DOHH2 (cell line): ENCODE measurements around the gene RRAGA.

ENCODE experiments used
- H3F3A ChIP-seq: fragments of 200-600 bp; sonication (generic), shearing (Covaris generic); 2 replicates; pipeline ENCODE4 v1.6.0; 2016; ENCODE audit warnings: antibody characterized with exemption, mild to moderate bottlenecking; ENCODE audit not compliant: control insufficient read depth, insufficient read depth
- H3K27ac ChIP-seq: fragments of 200-600 bp; sonication (generic); 2 replicates; pipeline ENCODE4 v1.5.1; 2014; ENCODE audit warnings: low read depth, mild to moderate bottlenecking, low read length, moderate library complexity
- H3K27me3 ChIP-seq: fragments of 200-600 bp; sonication (generic); 2 replicates; pipeline ENCODE4 v1.6.1; 2014; ENCODE audit warnings: mild to moderate bottlenecking, low read length, mixed read lengths; ENCODE audit not compliant: control insufficient read depth
- H3K36me3 ChIP-seq: fragments of 200-600 bp; sonication (generic); 2 replicates; pipeline ENCODE4 v1.6.1; 2014; ENCODE audit warnings: mild to moderate bottlenecking, low read length, moderate library complexity, mixed read lengths; ENCODE audit not compliant: control insufficient read depth
- H3K4me1 ChIP-seq: fragments of 200-600 bp; sonication (generic); 2 replicates; pipeline ENCODE4 v1.6.1; 2014; ENCODE audit warnings: mild to moderate bottlenecking, low read length, mixed read lengths; ENCODE audit not compliant: control insufficient read depth
- H3K4me2 ChIP-seq: fragments of 200-600 bp; sonication (generic); 2 replicates; pipeline ENCODE4 v1.6.0; 2014; ENCODE audit warnings: mild to moderate bottlenecking, low read length, moderate library complexity
- H3K4me3 ChIP-seq: fragments of 200-600 bp; sonication (generic); 2 replicates; pipeline ENCODE4 v1.5.1; 2014; ENCODE audit warnings: mild to moderate bottlenecking, low read length, mixed read lengths
- H3K79me2 ChIP-seq: fragments of 200-600 bp; sonication (generic); 2 replicates; pipeline ENCODE4 v1.6.1; 2014; ENCODE audit warnings: mild to moderate bottlenecking, low read length, mixed read lengths; ENCODE audit not compliant: control insufficient read depth
- H3K9me2 ChIP-seq: fragments of 200-600 bp; sonication (generic); replicated peaks from 2 replicates; pipeline ENCODE4 v1.6.1; 2014; ENCODE audit warnings: mild to moderate bottlenecking, low read length, mixed read lengths; ENCODE audit not compliant: control insufficient read depth
- H3K9me3 ChIP-seq: fragments of 200-600 bp; sonication (generic); 2 replicates; pipeline ENCODE4 v1.6.1; 2014; ENCODE audit warnings: antibody characterized with exemption, low read length, mixed read lengths; ENCODE audit not compliant: control insufficient read depth, insufficient read depth
- H4K20me1 ChIP-seq: fragments of 200-600 bp; sonication (generic); 2 replicates; pipeline ENCODE4 v1.6.0; 2014; ENCODE audit warnings: low read depth, mild to moderate bottlenecking, antibody characterized with exemption, low read length, moderate library complexity; ENCODE audit not compliant: control insufficient read depth, insufficient read depth
- CTCF ChIP-seq: fragments of 200-600 bp; sonication (generic); IDR thresholded peaks from one replicate; pipeline ENCODE4 v1.5.1; 2014; ENCODE audit warnings: antibody characterized with exemption, mild to moderate bottlenecking, low read depth, low read length; ENCODE audit not compliant: poor library complexity, severe bottlenecking
- EZH2phosphoT487 ChIP-seq: fragments of 200-600 bp; sonication (generic); IDR thresholded peaks from 2 replicates; pipeline ENCODE4 v1.6.1; 2017; ENCODE audit warnings: borderline replicate concordance, mild to moderate bottlenecking, antibody characterized with exemption, low read length, moderate library complexity, mixed read lengths

Gene RRAGA, protein sequence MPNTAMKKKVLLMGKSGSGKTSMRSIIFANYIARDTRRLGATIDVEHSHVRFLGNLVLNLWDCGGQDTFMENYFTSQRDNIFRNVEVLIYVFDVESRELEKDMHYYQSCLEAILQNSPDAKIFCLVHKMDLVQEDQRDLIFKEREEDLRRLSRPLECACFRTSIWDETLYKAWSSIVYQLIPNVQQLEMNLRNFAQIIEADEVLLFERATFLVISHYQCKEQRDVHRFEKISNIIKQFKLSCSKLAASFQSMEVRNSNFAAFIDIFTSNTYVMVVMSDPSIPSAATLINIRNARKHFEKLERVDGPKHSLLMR

GRCh38 chr9:19048966-19049916, at the start of gene RRAGA:
Gene RRAGA (plus strand): TSS chr9:19049427. CDS start chr9:19049660, 233 bp downstream.
- Histone ChIP-seq H3K36me3 (peaks cover 24% of the 10 kb centered on the region), H3K27ac (peak within 1 kb of the TSS; percentile 85), H3K9me2 (no peaks in the 10 kb centered on the region), H3K4me1 (peaks cover 35% of the 10 kb centered on the region), H4K20me1 (no peaks in the 10 kb centered on the region; the same call in 1 of the 2 replicates), H3K4me3 (peak within 1 kb of the TSS; percentile 100), H3K9me3 (no peaks in the 10 kb centered on the region), H3K79me2 (peaks cover 31% of the 10 kb centered on the region), H3F3A (peaks cover 26% of the 10 kb centered on the region), H3K4me2 (peak within 1 kb of the TSS; percentile 98), H3K27me3 (no peaks in the 10 kb centered on the region)
- TF ChIP-seq CTCF (peak; percentile 93), EZH2phosphoT487 (no peak)

DNA sequence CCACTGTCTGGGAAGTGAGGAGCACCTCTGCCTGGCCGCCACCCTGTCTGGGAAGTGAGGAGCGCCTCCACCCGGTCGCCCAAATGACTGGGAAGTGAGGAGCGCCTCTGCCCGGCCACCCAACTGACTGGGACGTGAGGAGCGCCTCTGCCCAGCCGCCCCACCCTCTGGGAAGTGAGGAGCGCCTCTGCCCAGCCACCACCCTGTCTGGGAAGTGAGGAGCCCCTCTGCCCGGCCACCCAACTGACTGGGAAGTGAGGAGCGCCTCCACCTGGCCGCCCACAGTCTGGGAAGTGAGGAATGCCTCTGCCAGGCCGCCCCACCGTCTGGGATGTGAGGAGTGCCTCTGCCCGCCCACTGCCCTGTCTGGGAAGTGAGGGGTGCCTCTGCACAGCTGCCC, 49.1 kb upstream of the RRAGA start:
- Histone ChIP-seq H3K79me2 (no peaks in the 10 kb centered on the region), H3K27me3 (no peaks in the 10 kb centered on the region), H3K9me3 (no peaks in the 10 kb centered on the region), H3K4me3 (no peak overlapping the region), H3K4me2 (no peak overlapping the region), H3K36me3 (no peaks in the 10 kb centered on the region), H3K9me2 (no peaks in the 10 kb centered on the region), H3K4me1 (no peaks in the 10 kb centered on the region), H4K20me1 (no peaks in the 10 kb centered on the region), H3F3A (no peaks in the 10 kb centered on the region), H3K27ac (no peak overlapping the region)
- no peak for TF ChIP-seq EZH2phosphoT487
- TF ChIP-seq CTCF: no peak

- Histone ChIP-seq H3K79me2 (no peaks in the 10 kb centered on the region), H3K4me2 (no peak overlapping the region), H3K9me2 (no peaks in the 10 kb centered on the region), H3K27ac (no peak overlapping the region), H3K27me3 (peaks cover 2% of the 10 kb centered on the region; the same call in 1 of the 2 replicates), H3K4me1 (no peaks in the 10 kb centered on the region), H3K9me3 (no peaks in the 10 kb centered on the region), H4K20me1 (no peaks in the 10 kb centered on the region), H3K4me3 (no peak overlapping the region), H3K36me3 (no peaks in the 10 kb centered on the region), H3F3A (no peaks in the 10 kb centered on the region)
- TF ChIP-seq CTCF: no peak
- TF ChIP-seq EZH2phosphoT487: no peak
These were observed 39.7 kb upstream of the RRAGA start for GRCh38 chr9:19009391-19009965.
